AG09319 (cell line): Measurements from ENCODE around the gene TBC1D22A.

Experiments used
- DNase-seq: peaks from one replicate; pipeline ENCODE4 v3.0.0-alpha.2; 2010; ENCODE audit warnings: low read depth; ENCODE audit errors: extremely low read depth
- TF ChIP-seq, protein P1 (sequence below): IDR thresholded peaks from 2 replicates; pipeline ENCODE4 v1.5.1; 2011; ENCODE audit warnings: low read depth, mild to moderate bottlenecking, inconsistent platforms, low read length, moderate library complexity

The TBC1D22A gene

DNA sequence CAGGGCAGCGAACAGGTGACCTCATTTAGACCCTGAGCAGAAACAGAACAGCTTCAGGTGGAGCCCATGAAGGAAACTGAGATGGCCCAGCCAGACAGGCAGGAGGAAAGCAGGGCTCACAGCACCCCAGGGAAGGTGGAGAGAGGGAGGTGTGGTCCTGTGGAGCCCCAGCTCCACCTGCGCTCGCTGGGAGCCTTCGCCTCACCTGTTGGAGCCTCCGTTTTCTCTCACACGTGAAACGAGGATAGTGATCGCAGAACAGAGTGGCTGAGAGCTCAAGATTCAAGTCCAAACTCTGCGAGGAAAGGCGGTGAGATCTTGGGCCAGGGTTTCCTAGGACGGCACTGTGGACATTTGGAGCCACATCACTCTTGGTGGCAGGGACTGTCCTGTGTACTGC, 15.8 kb upstream of the TBC1D22A start:
- TF ChIP-seq, protein P1, sequence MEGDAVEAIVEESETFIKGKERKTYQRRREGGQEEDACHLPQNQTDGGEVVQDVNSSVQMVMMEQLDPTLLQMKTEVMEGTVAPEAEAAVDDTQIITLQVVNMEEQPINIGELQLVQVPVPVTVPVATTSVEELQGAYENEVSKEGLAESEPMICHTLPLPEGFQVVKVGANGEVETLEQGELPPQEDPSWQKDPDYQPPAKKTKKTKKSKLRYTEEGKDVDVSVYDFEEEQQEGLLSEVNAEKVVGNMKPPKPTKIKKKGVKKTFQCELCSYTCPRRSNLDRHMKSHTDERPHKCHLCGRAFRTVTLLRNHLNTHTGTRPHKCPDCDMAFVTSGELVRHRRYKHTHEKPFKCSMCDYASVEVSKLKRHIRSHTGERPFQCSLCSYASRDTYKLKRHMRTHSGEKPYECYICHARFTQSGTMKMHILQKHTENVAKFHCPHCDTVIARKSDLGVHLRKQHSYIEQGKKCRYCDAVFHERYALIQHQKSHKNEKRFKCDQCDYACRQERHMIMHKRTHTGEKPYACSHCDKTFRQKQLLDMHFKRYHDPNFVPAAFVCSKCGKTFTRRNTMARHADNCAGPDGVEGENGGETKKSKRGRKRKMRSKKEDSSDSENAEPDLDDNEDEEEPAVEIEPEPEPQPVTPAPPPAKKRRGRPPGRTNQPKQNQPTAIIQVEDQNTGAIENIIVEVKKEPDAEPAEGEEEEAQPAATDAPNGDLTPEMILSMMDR = no peak
- DNase-seq = no peak

DNA sequence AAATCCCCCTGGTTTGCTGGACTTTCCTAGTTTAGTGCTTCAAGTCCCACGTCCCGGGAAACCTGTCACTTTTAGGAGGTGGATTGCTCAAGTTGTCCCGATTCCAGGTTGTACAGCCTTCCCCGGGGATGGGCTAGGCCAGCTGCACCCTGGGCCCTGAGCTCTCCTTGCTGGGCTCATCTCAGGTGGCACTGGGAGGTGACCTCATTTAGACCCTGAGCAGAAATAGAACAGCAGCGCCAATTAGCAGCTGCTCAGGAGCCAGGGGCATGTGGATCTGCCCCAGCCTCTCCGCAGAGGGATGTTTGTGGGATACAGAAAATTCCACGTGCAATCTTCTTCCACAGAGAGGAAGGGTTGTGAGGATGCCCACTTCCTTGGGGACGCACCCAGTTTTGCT, 14.8 kb upstream of the TBC1D22A start:
- DNase-seq = no peak

DNA sequence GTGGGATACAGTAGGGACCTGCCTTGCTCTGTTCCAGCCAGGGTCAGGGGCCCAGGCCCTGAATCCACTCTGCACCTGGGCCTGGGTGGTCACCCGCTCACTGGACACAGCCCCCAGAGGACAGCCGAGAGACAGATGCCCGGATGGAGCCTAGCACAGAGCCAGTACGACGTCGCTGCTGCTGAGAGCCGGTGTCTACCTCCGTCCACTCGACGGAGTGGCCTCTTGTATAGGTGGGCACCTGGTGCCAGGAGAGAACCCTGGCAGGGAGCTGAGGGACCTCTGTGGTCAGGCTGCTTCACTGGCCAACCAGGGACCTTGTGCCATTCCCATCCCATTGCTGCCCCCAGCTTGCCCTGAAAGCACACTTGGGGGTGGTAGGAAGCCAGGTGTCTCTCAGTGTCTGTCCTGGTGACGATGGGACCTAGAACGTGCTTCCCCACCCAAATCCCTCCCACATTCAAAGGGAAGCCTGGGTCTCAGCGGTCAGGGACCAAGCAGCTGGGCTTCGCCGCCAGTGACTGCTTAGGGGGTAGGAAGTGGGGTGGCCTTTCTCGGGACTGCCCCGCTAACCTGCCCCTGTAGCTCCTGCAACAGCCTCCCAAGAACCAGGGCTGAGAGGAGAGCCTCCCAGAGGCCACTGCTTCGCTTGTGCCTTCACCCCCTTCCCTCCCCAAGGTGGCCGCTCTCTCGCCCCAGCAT, 14.1 kb upstream of the TBC1D22A start:
- TF ChIP-seq, protein P1 = no peak
- no peak for DNase-seq

More for the DNA sequence above, 14.8 kb upstream of the TBC1D22A start:
- TF ChIP-seq, protein P1 = no peak

DNA sequence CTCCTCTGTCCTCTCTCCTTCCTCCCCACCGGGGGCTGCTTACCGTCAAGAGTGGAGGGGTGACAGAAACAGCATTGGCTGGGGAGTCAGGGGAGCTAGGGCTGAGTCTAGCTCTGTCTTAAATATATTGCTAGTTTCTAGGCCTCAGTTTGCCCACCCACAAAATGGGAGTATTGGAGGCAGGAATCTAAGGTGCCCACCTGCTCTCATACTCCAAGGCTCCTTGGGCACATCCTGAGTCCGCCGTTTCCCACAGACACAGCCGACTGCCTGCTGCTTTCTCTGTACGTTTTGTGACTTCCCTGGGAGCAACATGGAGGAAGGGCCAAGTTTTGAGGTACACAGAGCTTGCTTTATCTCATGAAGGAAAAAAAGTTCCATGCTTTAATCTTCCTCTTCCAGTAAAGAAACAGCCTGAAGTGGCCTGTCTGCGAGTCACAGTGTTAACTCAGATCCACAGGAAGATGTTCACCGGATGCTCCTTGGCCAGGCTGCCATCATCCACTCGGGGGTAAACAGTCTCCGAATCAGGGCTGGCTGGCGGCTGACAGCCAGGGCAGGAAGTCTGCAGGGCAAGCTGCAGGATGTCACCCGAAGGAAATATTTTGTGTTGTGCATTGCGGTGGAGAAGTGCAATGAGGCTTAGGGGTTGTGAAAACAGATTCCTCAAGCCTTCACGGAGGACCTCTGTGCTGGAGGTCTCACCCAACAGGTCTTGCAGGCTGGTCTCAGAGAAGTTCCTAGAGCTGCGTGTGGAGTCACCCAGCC, 13.4 kb upstream of the TBC1D22A start:
- TF ChIP-seq, protein P1 = no peak
- no peak for DNase-seq

DNA sequence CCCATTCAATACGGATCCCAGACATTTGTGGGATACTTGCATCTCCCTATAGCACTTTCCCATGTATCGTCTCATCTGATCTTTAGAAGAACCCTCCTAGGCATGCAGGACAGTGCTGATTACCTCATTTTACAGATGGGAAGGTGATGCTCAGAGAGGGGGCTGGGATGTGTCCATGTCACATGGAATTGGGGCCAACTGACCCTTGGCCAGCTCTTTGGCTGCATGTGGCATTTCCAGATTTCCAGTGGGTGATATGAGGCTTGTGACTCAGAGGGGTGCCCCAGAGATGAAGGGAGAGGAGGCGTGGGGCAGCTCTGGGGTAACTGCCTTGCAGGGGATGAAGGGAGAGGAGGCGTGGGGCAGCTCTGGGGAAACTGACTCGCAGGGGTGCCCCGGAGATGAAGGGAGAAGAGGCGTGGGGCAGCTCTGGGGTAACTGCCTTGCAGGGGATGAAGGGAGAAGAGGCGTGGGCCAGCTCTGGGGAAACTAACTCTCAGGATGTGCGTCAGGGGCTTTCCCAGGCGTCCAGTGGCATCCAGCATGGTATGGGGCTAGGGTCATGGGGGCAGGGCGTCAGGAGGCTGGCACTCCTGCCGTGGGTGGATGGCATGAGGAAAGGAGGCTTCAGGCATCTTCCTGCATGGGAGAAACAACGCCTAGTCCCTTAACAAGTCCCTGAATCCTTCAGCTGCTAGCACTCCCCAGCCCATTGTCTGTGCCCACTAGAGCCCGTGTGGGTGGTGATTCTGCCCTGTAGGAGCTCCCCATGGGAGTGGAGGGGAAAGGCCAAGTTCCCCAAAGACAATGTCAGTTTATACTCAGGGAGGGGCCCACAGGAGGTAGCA, 12.5 kb upstream of the TBC1D22A start:
- TF ChIP-seq, protein P1 = no peak

DNA sequence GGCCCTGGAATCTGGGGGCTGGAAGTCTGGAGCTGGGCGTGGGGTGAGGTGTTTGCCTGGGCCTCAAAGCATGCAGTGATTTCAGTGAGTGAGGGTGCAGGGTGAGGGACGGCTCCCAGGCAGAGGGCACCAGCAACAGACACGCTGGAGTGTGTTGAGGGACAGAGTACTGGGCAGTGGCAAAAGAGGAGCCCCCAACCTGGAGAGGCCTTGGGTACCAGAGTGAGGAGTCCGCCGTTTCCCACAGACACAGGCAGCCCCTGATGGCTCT, 12.0 kb upstream of the TBC1D22A start:
- no peak for DNase-seq
- TF ChIP-seq, protein P1 = no peak

More for the DNA sequence above, 12.5 kb upstream of the TBC1D22A start:
- DNase-seq = no peak
